ENCODE data around the gene MPC2.

The MPC2 gene

GRCh38 chr1:167936930-167937708, at the start of gene MPC2:
MPC2 (minus strand) TSS chr1:167937072; CDS start chr1:167935841, 1,231 bp downstream.
- no peak for DNase-seq (ENCODE audit: low spot score)

DNA sequence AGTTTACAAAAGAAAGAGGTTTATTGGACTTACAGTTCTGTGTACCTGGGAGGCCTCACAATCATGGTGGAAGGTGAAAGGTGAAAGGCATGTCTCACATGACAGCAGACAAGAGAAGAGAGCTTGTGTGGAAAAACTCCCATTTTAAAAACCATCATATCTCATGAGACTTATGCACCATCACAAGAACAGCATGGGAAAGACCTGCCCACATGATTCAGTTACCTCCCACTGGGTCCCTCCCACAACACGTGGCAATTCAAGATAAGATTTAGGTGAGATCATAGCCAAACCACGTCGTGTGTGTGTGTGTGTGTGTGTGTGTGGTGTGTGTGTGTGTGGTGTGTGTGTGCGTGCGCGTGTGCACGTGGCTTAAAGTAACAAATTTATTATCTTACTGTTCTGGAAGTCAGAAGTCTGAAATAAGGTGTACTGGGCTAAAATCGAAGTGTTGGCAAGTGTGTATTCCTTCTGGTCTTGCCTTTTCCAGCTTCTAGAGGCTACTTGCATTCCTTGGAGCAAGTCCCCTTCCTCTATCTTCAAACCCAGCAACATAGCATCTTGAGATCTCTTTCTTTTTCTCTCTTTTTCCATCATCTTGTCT, 48.1 kb upstream of the MPC2 start:
- DNase-seq (ENCODE audit: low spot score), result no peak

- DNase-seq (ENCODE audit: low spot score), result no peak
Measured at GRCh38 chr1:167983797-167984420, 47.0 kb upstream of the MPC2 start.

- DNase-seq (ENCODE audit: low spot score), result no peak
Measured at GRCh38 chr1:167981933-167982332, 45.1 kb upstream of the MPC2 start.

DNA sequence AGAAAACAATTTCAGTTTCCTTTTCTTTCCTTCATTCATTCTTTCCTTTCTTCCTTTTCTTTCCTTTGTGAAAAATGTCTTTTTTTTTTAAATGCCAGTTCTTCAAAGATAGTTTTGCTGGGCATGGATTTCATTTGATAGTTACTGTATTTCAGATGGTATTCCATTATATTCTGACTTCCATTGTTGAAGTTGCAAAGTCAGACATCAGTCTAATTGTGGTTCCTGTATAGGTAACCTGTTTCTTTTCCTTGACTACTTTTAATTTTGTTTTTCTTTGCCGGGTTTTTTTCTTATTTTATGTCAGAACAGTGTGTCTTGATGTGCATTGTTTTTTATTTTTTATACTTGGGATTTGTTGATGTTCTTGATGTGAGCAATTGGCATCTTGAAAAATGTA, 40.4 kb upstream of the MPC2 start:
- no peak for DNase-seq (ENCODE audit: low spot score)

DNA sequence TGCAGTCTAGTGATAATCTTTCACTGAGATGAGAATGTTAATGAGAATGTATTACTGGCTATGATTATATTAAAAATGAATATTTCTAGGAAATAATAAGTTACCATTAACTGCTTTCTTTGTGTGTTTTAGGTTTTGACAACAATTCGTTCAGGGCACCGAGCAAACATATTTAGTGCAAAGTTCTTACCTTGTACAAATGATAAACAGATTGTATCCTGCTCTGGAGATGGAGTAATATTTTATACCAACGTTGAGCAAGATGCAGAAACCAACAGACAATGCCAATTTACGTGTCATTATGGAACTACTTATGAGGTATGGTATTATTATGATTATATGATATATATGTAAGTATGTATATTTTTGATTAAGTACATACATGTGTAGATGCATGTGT, 37.8 kb upstream of the MPC2 start:
- no peak for DNase-seq (ENCODE audit: low spot score)

DNA sequence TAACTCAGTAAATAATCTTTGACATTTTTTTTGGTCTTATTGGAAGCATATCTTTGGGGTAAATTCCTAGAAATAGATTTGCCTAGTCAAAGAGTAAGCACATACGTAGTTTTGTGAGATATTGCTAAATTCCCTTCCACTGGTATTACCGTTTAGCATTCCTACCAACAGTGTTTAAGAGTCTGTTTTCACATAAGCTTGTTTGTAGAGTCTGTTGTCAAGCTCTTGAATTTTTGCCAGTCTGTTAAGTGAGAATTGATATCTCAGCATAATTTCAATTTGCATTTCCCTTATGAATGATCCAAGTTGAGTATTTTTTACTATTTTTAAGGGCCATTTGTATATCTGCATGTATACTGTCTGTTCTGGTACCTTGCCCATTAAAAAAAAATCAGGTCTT, 37.0 kb upstream of the MPC2 start:
- no peak for DNase-seq (ENCODE audit: low spot score)

DNA sequence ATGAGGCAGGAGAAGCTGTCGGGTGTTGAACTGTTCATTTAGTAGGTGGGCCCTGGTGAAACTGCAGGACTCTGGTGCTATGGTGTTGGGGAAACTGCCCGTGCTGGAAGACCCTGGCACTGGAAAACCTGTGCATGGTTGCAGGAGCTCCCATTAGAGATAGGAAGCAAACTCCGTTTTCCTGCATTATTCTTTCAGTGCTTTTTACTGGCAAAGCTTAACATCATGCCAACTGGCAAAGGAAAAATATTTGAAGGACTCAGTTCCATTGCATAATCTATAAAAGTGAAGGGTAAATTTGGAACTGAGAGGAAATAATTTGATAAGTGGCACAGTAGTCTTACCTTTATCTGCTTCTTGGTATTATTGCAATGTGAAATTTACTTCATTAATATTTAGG, 31.7 kb upstream of the MPC2 start:
- no peak for DNase-seq (ENCODE audit: low spot score)

DNA sequence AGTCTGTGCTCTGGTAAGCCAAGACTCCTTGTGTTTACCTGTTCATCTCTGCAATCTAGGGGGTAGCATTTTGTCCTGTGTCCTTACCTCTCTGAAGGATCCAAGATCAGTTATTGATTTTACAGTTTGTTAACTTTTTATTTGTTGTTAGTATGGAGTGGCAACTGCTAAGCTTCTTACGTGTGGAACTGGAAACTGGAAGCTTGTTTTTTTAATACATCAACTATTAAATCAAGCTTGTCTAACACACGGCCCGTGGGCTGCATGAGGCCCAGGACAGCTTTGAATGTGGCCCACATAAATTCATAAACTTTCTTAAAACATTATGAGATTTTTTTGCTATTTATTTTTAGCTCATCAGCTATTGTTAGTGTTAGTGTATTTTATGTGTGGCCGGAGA, 29.2 kb upstream of the MPC2 start:
- DNase-seq (ENCODE audit: low spot score), result no peak

DNA sequence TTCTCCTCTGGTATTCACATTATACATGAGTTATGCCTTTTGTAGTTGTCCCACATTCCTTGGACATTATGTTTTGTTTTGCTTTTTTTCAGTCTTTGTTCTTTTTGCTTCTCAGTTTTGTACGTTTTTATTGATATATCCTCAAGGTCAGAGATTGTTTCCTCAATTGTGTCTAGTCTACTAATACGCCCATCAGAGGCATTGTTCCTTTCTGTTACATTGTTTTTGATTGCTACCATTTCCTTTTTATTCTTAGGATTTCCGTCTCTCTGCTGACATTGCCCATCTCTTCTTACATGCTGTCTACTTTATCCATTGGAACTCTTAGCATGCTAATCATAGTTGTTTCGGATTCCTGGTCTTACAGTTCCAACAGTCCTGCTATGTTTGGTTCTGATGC, 27.8 kb upstream of the MPC2 start:
- DNase-seq (ENCODE audit: low spot score), result no peak

GRCh38 chr1:167957710-167958109, 20.8 kb upstream of the MPC2 start:
- no peak for DNase-seq (ENCODE audit: low spot score)

DNA sequence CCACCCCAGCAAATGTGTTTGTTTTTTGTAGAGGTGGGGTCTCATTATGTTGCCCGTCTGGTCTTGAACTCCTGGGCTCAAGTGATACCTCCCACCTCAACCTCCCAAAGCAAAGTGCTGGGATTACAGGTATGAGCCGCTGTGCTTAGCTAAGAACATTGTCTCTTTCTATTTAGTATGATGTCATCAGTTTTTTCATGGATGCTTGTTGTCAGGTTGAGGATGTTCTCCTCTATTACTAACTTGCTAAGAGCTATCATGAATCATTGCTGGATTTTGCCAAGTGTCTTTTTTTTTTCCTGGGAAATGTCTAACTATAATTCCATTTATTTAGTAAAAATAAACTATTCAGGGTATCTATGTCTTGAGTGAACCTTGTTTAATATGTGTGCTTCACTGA, 19.0 kb upstream of the MPC2 start:
- no peak for DNase-seq (ENCODE audit: low spot score)

GRCh38 chr1:167950569-167950968, 13.7 kb upstream of the MPC2 start:
- no peak for DNase-seq (ENCODE audit: low spot score)

GRCh38 chr1:167949785-167950184, 12.9 kb upstream of the MPC2 start:
- DNase-seq (ENCODE audit: low spot score), result no peak

- DNase-seq (ENCODE audit: low spot score), result no peak
Measured at GRCh38 chr1:167947733-167948132, 10.9 kb upstream of the MPC2 start.

GRCh38 chr1:167943541-167943940, 6.7 kb upstream of the MPC2 start:
- DNase-seq (ENCODE audit: low spot score), result no peak

- DNase-seq (ENCODE audit: low spot score), result no peak
Measured at GRCh38 chr1:167940264-167940663, 3.4 kb upstream of the MPC2 start.

DNA sequence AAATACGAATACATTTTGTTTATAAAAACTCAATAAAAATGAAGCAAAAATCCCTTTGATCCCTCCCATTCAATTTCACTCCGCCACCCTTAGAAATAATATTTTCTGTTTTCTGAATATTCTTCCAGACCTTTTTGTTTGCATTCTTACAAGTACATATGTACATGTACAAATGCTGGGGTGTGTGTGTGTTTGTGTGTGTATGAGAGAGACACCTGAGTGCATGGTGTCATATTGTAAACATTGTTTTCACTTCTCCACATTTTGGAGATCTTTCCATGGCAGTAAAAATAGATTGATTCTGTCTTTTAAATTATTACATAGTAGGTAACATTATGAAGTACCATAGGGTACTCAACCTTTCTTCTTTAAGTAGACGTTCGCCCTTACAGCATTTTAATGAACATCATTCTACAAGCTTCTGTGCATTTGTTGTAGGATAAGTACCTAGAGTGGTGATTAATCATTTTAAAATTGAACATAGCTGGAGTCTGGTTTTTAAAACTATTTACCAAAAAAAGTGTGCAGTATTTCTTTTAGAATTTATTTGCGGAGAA, 1.3 kb upstream of the MPC2 start:
- no peak for DNase-seq (ENCODE audit: low spot score)

DNA sequence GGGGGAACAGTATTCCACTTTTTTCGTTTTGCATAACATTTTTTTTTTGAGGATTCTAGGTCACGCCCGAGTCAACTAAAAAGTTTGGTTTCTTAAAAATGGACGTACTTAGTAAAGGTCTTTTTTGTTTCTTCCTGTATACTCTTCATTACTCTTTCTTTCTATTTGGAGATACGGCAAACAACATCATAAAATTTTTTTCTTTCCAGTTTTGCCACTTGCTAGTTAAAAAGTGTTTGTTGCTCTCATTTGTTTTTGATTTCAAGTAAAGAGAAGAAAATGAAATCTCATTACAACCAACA, 788 bp upstream of the MPC2 start:
- no peak for DNase-seq (ENCODE audit: low spot score)

DNA sequence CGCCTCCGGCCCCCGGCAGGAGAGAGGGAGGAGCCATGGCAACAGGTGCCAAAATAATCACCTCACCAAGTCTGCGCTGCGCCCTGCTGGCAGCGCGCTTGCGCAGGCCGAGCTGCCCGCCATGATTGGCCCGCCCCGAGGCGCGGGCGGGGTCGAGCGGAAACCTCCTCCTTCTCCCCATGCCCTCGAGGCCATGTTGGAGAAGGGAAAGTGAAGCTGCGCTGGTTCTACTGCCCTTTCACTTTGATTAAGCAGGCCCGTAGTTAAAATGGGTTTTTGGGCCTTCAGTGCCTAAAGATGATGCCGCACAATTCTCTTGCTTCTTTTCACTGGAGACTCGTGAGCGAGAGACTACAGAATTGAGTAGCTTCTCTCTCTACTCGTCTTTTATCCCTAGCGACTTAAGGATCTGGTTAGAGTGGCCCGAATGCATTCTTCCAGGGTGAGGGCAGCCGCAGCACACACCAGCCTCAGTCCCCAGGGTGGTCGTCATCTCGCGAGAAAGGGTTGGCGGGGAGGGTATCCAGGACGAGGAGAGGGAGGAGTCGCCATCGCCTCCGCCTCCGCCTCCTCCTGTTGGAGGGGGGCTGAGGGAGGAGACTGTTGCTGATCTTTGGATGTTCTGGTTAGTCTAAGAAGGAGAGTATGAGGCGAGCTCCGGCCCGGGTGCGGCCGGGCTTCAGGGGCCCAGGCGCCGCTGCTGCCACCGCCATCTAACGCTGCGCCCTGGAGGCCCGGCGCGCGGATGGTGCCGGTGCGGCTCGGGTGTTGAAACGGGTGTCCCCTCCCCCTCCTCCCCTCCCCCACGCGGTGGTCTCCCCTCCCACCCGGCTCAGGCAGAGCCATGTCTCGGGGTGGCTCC, 573 bp downstream of the MPC2 start, which contains the start of gene DCAF6:
Gene DCAF6 (plus strand): TSS at position 616 of the 862 bp plus-strand sequence. CDS start 229 bp downstream, at position 845.
- peak; percentile 97 for DNase-seq (ENCODE audit: low spot score)

GRCh38 chr1:167935216-167936067, 1.4 kb downstream of the MPC2 start:
- DNase-seq (ENCODE audit: low spot score), result no peak
